Epidermal melanocyte (primary cell): Measurements from ENCODE around the gene EYS.
"Not testable (repeated sequence)": the region's sequence is repeated elsewhere in the genome, so short reads cannot be mapped to it uniquely, and the experiment has no call there.

ENCODE experiments used
- DNase-seq: peaks from one replicate; pipeline ENCODE4 v3.0.0; 2011; ENCODE audit warnings: low spot score; ENCODE audit not compliant: insufficient read length

Gene EYS

DNA sequence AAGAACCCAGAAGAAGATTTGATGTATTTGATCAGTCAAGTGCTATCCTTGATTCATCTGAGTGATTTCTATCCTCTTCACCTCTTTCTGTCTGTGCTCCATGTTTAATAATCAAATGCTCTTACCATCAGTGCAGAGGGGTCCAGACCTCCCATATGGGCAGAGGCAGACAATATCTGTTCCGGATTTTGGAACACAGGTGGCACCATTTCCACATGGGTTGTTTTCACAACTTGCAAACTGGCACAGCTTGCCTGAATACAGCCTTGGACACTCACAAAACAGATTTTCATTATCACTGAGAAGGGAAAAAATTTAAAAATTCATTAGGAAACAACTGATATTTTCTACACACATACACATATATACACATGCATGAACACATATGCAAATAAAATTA lies 1843.0 kb downstream of the EYS start:
- no peak for DNase-seq

DNA sequence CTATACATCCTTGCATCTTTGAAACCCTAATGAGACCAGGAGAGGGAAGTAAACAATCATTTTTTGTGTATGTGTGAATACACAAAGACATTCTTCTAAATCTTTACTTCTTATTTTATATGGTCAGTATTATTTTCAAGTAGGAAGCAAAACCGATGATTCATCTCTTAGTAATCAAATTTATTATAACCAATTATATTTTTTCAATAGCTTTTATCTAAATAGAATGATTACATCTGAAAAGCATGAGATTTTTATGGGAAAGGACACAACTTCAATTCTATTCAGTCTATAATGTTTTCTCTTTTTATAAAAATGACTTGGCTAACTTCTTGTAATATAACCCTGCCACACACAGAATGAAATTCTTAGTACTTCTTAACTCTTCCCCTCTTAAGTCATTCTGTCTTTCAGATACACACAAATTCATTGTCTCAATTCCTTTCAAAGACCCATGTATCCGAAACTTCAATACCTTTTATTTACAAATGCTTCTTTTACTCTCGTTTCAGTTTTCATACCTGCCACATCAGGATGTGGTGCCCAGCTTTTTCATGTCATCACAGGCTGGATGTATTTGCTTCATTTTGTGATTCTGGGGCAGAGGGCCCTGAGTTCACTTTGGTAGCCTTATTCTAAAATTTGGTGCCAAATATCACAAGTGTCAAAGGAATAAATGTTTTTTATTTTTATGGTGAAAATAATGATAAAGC lies 1844.4 kb downstream of the EYS start:
- no peak for DNase-seq

DNA sequence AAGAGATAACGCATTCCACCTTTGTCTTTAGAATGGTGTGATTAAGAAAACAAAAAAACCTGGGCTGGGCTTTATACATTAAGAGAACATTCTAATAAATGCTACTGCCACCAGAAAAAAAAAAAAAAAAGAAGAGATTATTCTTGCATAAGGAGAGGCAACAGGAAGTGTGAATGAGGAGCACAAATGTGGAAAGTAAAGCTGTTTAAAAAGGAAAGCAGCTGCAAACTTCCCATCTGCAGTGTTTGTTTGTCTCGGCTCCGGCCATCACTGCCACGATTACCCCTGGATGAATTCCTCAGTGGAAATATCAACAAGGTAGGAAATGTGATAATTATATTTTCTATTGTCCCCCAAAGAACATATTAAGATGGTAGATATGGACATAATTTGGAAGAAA lies 1847.5 kb downstream of the EYS start:
- DNase-seq: no peak

DNA sequence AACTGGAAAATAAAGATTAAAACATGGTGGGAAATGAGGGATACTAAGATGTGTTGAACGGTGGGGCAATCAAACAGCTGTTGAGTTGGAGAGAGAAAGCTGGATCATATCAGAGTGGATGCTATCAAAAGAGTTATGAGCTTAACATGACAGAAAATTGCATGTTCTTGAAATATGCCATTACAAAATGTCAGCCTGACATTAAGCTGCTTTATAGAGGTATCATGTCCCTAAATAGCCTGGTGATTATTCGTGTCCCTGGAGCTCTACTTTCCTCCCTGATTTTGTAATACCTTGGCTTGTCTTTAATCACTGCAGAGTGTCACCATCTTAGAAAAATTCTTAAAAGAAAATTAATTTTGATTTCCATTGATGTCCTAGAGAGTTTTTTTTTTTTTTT lies 1848.3 kb downstream of the EYS start:
- no peak for DNase-seq

- no peak for DNase-seq
Observed at GRCh38 chr6:63856271-63856670, 1850.8 kb downstream of the EYS start.

GRCh38 chr6:63844287-63844686 lies 1862.7 kb downstream of the EYS start:
- no peak for DNase-seq

DNA sequence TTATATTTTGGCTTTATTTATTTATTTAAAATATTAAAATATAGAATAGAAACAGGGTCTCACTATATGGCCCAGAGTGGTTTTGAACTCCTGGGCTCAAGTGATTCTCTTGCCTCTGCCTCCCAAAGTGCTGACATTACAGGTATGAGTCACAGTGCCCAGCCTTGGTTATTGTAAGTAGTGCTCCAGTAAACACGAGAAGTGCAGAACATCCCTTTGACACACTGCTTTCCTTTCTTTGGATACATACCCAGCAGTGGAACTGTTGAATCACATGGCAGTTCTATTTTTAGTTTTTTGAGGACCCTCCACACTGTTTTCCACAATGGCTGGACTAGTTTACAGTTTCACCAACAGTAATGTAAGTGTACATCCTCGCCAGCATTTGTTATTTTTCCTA lies 1867.5 kb downstream of the EYS start:
- DNase-seq: no peak

DNA sequence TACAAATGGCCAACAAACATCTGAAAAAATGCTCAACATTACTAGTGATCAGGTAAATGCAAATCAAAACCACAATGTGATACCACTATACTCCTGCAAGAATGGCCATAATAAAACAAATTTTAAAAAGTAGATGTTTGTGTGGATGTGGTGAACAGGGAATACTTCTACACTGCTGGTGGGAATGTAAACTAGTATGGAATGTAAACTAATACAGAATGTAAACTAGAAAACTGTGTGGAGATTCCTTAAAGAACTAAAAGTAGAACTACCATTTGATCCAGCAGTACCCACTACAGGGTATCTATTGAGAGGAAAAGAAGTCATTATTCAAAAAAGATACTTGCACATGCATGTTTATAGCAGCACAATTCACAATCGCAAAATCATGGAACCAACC lies 1878.3 kb downstream of the EYS start:
- DNase-seq: not testable (repeated sequence)

DNA sequence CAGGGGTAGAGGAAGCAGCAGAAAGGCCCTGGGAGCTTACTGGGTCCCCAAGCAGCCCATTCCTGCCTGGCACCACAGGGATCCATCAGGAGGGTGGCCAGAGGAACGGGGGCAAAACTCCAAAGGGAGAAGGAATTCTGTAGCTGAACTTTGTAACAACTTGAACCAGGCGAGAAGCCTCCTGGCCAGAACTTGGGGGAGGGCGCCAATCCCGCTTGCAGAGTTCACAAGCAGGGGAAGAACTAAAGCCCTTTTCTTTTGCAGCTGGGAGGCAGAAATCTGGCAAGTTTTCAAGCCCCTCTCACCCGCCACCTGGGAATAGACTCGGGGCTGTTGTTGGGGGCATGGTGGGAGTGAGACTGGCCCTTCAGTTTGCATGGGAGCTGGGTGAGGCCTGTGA lies 1882.3 kb downstream of the EYS start:
- no peak for DNase-seq

- DNase-seq: no peak
Observed at GRCh38 chr6:63821442-63821841, 1885.6 kb downstream of the EYS start.

- DNase-seq: no peak
Observed at GRCh38 chr6:63819831-63820230, 1887.2 kb downstream of the EYS start.

DNA sequence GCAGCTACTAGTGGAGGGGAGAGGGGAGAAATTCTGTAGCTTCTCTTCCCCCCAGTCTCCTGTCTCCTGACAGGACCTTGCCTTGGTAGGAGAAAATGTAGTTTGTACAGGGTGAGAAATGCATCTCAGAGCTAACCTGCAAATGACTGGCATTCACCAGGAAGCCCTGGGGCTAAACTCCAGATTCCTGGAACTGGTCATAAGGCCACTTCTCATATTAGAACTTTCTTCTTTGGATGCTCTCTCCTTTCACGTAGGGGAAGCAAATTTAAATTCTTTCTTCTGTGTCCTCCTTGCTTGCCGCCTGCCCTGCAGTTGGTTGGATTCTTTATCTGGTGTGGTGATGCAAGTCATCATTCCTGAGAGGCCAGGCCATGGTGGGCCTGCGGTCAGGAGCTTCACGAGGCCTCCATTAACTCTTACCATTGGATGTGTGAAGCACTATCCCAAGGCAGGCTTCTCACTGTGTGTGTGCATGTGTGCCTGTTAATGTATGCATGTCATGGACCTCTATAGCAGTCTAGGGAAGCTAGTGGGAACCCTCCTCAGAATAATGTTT lies 1889.5 kb downstream of the EYS start:
- DNase-seq: no peak

DNA sequence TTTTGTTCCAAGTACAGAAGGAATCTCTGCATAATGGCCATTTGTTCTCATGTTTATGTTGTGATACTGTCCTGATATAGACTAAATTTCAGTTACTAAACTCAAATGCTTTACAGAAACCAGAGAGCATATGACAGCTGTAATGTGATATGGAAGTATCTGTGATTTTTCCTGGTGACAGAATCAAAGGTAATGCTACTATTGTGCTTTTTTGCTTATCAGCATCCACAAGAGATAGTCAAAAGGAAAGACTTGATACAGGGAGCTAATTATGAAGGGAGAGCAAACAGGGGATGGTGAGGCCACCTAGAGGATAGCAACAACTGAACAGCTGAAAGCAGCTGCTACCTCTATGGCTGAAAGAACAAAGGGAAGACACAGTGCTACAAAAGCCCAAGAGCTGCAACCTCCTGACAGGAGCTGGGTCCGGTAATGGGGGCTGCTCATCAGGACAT lies 1890.0 kb downstream of the EYS start:
- no peak for DNase-seq

GRCh38 chr6:63816401-63816981 lies 1890.5 kb downstream of the EYS start:
- no peak for DNase-seq

GRCh38 chr6:63814459-63814858 lies 1892.6 kb downstream of the EYS start:
- DNase-seq: no peak

- no peak for DNase-seq
Observed at GRCh38 chr6:63813566-63814120, 1893.4 kb downstream of the EYS start.

DNA sequence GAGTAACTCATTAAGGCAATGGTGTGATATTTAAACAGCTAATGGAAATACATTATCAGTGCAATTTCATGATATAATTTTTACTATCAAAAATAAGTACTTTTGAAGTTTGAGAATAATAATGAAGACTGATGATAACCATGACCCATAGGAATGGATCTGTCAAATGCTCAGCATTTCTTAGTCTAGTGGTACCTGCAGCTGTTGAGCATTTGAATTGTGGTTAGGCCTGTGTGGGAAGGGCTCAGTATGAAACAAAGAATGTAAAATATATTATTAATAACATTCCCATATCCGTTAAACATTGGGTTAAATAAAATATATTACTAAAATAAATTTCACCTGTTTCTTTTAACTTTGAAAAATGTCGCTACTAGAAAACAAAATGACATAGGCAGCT lies 1898.5 kb downstream of the EYS start:
- no peak for DNase-seq

DNA sequence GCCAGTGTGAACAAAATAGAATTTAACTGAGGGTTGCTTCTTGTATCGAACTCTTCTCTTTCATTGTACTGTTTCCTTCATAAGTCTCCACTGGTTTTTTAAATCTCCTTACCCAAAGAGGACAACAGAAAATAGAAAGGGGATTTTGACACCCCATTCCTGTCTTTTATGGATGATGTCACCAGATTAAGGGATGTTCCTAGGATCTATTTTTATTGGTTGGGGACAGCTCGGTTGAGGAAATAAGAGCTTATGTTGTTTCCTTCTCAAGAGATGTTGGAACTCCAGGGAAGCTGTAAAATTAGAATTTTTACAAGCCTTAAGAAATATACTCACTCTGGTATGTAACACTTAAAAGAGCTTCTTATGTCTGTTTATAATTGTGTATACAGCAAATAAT lies 1900.0 kb downstream of the EYS start:
- no peak for DNase-seq

DNA sequence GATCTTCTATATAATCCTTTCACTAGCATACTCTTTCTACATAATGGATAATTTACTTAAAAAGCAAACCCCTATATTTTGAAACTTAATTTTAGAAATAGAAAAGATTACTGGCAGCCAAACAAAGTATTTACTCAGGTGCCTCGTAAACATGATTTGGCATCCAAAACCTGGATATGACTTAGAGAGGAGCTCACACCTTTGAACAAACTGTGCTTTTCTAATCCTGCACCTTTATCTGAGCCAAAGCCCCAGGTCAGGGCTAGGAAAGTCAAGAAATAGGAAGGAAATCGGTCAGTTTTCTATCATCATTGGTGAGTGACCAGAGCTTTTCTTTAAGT lies 1900.5 kb downstream of the EYS start:
- no peak for DNase-seq

DNA sequence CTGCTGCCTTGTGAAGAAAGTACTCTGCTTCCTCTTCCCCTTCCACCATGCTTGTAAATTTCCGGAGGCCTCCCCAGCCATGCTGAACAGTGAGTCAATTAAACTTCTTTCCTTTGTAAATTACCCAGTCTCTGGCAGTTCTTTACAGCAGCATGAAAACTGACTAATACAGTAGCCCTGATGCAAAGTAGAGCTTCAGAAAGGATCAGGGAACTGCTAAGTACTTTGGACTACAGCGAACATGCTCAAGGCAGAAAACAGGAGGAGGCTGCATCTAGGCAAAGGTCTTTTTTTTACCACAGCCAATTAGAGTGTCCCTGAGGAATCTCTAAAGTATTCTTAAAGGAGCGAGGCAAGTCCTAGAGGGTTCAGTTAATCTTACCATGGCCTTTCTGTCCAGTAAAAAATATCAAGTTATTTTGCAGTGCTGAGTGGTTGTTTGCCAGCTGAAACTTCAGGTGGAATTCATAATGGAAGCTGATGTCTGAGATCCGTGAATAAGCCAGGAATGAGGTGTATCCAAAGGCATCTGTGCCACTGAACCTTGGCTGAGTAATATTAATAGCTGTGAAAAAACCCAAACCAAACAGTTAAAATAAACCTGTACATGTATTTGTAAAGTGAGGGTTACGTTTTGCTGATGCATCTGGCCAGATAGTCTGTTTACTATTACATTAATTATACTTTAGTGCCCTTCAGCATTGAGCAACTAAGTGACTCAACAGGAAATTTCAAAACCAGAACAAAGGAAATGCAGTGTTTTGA lies 1901.0 kb downstream of the EYS start:
- peak; percentile 26 for DNase-seq

- DNase-seq: no peak
Observed at GRCh38 chr6:63805345-63805744, 1901.7 kb downstream of the EYS start.

DNA sequence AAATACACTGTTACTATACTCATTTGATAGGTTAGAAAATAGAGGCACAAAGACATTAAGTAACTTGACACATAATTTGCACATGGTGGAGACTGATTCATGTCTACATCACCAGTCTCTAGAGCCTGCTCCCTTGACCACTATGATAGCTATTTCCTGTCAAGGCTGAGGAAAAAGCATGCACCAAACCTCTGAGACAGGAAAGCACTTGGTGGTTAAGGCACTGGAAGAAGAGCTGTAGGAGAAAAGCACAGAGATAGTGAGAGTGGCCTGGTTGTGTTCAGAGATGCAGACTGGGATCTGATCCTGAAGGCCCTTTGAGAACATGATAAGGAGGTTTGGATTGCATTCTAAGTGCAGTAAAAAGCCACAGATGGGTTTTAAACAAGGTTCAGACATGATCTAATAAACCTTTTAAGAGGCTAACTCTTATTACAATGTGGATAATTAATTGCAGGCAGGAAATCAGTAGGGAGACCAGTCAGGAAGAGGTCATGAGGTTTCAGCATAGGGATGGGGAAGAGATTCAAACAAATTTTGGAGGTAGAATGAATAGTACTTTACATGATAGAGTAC lies 1902.6 kb downstream of the EYS start:
- DNase-seq: no peak
